Measurements from ENCODE around the gene AK5. TPM values are rescaled to one million over a fixed set of nuclear protein-coding genes. Genes with fewer than 3 reads are reported as not detected.
"Not testable (repeated sequence)": the region's sequence is repeated elsewhere in the genome, so short reads cannot be mapped to it uniquely, and the experiment has no call there.

The AK5 gene
- total RNA-seq, 2 donors from 2014 or later: 0.77 to 2.9 TPM

DNA sequence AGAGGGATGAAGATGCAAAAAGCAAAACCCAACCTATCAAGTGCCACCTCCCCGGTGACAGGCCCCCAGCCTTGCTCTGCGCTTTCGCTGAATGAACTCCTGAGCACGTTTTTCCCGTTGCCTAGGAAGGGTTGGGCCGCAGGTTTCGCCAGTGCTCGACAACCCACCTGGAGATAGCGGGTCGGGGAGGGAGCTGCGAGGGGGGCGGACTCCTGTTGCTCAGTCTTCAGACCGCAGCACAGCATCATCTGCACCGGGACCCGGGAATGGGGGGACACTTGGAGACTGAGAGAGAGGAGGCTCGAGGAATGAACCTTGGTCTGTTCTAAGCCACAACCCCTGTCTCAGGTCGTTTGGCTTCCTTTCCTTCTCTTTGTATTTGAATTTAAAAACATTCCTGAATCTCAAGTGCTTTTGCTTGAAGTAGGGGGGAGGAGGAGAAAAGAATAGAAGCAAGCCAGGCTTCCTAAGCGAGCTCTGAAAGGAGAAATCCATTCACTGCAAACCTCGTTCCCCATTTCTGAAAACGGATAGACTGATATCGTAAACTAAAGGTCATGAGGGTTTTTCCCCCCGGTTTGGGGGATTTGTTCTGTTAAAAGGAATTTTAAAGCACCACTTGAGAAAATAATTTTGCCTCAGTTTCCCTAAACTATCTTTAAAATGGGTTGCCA lies 1.2 kb downstream of the AK5 start:
- ATAC-seq (peak in 1 of 2 donors; percentile 15), DNase-seq (peak; percentile 18)
- intact Hi-C loops (cut with DNase I): no loop called here

DNA sequence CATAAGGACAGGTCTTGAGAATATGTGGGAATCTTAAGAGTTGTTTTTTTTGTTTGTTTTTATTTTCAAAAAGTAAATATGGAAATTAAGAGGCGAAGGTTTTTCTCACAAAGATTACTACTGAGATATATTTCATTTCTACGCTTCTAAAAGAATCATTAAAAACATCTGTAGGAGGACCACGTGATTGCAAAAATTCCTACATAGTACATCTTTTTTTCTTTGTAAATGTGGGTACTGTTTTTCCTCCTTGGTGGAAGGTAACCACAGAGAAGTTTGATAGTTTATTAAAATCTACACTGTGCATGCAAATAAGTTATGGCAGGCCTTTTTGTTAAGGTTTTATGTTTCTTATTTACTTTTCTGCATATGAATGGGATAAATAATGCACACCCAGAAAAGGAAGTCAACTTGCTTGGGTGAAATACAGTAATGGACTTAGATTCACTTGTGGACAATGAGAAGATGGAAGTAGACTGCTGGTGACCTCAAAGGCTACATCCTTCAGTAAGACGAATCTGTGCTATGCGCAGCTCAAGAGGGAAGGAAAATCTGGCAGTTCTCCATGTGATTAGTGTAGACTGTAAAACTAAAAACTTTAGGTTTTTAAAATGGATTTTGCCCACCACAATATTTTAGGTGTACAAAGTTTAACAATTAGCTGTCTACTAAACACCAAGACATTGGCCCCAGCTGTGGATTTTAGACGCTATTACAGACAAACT lies 2.0 kb downstream of the AK5 start:
- intact Hi-C loops (cut with DNase I): no loop called here
- ATAC-seq (no peak), DNase-seq (no peak)

DNA sequence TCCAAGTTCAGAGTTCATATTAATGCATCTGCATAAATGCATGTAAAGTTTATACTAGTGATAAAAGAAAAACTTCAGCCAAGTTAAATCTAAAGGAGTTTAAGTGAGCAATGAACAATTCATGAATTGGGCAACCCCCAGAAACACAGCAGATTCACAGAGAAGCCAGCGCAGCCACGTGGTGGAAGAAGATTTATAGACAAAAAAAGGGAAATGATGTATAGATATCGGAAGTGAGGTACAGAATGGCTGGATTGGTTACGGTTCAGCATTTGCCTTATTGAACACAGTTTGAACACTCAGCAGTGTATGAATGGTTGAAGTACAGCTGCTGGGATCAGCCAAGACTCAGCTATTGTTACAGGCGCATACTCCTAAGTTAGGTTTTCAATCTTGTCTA lies 5.7 kb downstream of the AK5 start:
- DNase-seq: no peak
- ATAC-seq: no peak
- intact Hi-C loops (cut with DNase I): no loop called here

DNA sequence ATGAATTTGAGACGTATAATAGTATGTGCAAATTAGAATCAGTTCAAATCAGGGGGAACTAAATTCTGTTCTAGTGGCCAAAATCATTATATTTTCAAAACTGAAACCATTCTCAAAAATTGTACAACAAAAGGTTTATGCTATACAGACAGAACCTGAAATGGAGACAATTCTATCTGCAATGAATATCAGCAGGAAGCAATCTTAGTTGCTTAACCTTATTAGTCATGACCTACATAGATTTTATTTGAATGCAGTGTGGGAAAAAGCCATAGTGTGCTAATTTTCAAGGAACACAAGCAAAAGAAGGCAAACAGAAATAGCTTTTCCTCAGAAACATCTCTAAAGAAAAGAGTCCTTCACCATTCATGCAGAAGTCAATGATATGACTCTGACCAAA lies 6.5 kb downstream of the AK5 start:
- intact Hi-C loops (cut with DNase I): no loop called here
- DNase-seq: no peak
- ATAC-seq: no peak

DNA sequence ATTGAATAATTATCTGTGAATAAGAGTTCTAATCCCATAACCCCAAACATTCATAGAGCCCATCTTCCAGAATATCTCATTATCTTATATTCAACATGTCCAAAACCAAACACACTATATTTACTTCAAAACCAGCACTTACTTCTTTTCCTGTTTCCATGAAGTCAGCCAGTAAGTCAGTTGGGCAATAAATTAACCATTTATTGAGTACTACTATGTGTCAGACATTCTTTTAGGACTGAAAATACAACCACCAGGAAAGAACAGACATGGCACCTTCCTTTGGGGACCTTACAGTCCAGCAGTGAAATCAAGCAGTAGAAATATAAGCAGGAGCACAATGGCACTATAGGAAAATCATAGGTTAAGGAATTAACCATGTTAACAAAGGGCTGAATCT lies 8.8 kb downstream of the AK5 start:
- intact Hi-C loops (cut with DNase I): no loop called here
- DNase-seq (no peak), ATAC-seq (no peak)

DNA sequence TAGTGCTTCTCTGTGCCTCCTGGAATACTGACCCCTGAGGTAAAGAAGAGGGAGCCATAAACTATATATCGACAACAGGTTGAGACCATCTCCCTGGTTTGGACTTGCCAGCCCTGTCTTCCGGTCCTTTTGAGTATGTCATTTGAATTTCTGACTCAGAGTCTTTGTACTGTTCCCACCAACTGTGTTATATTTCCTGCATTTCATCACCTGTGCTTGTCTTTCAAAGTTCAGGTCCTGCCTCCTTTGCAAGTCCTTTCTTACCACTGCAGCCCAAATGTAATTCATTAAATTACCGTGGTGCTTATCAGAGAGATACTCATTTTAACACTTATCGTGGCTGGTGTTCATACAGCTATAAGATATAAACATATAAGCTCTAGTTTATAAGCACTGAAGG lies 10.7 kb downstream of the AK5 start:
- intact Hi-C loops (cut with DNase I): no loop called here
- no peak for DNase-seq
- ATAC-seq: no peak

DNA sequence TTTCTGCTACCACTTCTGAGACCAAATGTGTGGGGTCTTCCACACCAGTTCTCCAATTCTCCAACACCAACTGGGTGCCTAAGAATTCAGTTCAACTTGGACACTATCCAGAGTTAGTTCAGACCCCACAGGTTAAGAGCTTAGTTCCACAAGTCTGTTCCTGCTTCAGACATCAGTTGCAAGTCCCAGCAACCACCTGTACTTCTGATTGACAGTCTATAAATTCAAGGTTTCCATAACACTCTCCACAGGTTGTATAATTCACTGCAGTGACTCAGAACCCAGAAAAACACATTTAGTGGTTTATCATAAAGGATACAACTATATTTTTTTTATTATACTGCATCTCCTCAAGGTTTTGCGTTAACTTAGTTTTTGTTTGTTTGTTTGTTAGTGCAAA lies 18.7 kb downstream of the AK5 start:
- DNase-seq (no peak), ATAC-seq (no peak)
- intact Hi-C loops (cut with DNase I): no loop called here

DNA sequence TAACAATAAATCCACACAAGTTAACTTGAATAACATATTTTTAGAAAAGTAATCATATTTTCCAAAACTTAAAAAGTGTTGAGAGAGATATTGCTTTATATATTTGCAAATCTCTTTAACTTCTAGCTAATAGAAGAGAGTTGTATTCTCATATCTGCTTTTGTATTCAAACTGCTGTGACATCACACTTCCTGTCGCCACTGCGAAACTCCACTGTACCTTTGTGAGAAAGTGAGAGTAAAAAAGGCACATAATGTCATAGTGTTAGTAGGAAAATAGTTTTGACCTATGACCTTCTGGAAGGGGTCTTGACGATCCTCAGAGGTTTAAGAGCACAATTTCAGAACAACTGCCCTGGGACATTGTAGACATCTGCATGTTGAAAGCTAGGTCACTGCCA lies 21.6 kb downstream of the AK5 start:
- ATAC-seq: no peak
- intact Hi-C loops (cut with DNase I): no loop called here
- DNase-seq: no peak

DNA sequence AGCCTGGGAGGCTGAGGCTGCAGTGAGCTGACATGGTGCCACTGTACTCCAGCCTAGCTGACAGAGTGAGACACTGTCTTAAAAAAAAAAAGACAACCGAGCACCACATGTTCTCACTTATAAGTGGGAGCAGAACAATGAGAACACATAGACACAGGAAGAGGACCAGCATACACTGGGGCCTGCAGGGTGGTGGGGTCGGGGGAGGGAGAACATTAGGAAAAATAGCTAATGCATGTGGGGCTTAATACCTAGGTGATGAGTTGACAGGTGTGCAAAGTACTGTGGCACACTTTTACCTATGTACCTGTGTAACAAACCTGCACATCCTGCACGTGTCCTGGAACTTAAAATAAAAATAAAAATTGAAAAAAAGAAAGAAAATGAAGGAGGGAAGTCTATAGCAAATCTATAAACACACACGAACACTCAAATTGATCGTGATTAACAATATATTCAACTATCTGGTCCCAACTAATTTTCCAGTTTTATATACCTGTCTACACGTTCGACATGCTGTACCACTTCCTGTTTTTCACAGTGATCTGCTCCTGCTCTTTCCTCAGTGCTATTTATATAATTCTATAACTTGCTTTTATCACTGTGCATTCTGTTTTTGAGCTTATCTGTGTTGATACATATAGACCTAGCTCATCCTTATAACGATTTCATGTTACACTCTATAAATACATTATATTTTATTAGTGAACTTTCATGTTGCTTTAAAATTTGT lies 27.2 kb downstream of the AK5 start:
- DNase-seq: no peak
- intact Hi-C loops (cut with DNase I): no loop called here
- no peak for ATAC-seq

DNA sequence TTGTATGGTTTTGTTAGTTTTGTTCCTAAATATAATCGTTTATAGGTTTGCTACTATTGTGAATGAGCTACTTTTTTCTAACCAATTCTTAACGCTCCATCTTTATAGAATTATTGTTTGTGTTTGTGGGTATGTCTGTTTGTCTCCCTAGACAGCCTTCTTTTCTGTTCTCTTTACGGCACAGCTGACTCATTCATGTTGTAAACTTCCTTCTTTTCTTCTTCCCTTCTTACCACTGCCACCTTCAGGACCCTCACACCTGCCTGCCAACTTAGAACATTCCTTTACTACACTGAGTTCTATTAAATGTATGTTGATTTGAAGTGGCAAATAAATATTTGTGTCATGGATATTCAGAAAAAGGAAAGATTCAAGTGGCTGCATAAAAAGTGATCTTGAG lies 29.1 kb downstream of the AK5 start:
- no peak for DNase-seq
- ATAC-seq: no peak

DNA sequence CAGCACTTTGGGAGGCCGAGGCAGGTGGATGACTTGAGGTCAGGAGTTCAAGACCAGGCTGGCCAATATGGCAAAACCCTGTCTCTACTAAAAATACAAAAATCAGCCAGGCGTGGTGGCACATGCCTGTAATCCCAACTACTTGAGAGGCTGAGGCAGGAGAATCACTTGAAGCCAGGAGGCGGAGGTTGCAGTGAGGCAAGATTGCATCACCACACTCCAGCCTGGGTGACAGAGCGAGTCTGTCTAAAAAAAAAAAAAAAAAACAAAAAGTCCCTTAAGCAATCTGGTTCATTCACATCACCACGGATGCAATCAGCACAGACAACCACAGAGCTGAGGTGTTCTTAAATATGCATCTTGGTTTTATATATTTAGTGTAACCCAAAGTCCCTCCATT lies 30.5 kb downstream of the AK5 start:
- intact Hi-C loops (cut with DNase I); ATAC-seq; DNase-seq: not testable (repeated sequence)

More for the DNA sequence above, 29.1 kb downstream of the AK5 start:
- intact Hi-C loops (cut with DNase I): no loop called here

DNA sequence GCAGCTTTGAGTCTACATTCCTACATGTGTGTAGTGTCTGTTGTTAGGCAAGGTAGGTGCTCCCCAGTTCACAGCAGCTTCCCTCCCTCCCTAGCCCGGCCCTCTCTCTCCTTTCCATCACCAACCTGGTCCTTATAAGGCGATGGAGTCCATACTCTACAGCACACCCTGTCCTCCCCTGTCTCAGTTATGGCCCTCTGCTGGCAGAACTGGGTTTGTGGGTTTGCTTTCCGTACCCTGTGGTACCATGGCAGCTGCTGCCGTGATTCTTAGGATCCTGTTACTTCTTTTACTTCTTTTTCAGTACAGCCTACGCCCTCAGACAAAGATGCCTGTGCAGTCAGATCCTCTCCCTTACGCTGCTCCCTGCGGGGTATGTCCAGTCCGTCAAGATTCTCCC lies 31.7 kb downstream of the AK5 start:
- DNase-seq (no peak), ATAC-seq (peak in 1 of 2 donors; percentile 33)
- intact Hi-C loops (cut with DNase I): no loop called here

DNA sequence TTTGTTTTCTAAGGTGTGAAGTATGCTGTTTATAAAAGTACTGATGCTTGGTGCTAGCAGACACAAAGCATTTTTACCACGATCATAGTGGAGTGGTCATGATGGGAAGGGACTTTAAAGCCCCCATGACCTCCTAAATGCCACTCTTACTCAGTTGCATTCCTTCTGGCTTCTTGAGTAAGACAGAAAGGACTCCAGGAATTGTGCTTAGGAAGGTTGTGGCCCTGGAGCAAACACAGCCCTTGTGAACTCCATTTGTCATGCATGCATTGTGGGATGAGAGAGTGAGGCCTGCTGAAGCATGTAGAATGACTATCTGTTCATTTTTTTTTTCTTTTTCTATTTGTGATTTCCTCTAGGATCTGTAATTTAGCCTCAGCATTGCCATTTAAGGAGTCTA lies 34.2 kb downstream of the AK5 start:
- intact Hi-C loops (cut with DNase I): no loop called here
- ATAC-seq: no peak
- no peak for DNase-seq

DNA sequence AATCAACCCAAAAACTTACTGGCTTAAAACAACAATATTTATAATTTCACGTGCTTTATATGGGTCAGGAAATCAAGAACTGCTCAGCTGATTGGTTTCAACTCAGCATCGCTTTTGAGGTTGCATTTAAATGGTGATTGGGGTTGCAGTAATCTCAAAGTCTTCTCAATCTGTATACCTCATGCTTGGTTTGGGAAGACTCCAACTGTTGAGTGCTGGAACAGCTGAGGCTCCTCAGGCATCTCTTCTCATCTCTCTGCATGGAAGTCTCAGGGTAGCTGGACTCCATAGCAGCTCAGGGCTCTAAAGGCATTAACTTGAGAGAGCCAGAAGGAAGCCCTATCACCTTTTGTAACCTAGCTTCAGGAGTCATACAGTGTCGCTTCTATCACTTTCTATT lies 35.1 kb downstream of the AK5 start:
- no peak for DNase-seq
- intact Hi-C loops (cut with DNase I): no loop called here
- no peak for ATAC-seq

DNA sequence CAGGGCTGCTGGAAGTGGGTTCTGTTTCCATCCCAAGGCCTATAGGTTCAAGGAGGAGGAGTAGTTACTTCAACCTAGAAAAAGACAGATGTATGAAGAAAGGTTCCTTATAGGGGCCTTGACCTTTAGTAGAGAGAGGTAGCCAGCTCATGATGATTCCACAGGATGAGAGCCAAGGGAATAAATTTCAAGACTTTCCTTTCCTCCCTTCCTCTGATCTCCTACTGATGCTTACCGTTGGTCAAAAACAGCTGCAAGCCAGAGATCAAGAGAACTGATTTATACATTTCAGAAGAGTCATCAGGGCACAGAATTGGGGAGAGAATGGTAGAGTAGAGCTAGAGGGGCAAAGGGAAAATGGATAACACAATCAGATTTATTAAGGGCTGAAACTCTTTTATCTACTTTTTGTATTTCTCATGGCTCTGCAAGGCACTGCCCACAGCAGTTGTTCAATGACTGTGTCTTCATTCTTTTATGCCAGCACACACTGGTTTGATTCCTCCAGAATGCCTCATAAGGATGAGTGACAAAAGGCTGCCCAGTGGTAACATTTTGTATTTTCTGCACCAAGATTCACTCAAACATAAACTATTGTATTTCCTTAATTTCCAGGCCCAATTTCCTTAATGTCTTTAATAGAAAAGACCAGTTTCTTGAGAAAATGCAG lies 37.4 kb downstream of the AK5 start:
- ATAC-seq (no peak), DNase-seq (no peak)
- intact Hi-C loops (cut with DNase I): no loop called here

DNA sequence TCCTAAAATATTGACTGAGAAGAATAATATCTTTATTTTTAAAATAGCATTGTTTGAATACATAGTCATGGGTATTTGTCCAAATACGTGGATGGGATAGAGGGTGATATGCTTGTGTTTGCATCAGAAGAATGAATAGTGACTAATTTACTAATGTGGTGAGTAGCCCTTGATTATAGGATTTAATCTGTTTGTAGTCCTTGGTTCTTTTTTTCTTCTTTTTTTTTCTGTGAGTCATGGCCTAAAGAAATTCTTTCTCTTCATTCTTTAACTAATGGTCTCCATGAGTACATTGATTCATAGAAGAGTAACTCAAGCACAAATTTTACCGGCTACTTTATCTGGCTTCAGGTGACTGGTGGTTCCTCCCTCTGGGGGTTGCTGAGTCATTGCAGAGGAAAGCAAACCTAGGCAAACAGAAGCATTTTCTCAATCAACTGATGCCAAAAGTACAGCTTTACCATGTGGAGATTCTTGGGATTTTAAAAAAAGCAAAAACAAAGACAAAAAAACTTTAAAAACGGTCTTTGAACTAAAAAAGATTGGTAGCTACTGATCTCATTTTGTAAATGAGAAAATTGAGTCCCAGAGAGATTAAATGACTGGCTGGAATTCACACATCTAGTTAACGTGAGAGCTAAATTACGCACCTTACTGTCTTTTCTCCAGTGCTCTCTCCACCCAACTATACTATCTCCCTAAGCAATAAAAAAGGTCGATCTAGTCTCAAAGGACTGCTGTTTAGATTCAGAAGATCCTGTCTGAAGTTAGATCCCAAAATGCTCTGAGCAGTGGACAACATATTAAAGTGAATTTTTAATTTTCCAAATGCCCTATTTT lies 40.5 kb downstream of the AK5 start:
- DNase-seq (no peak), ATAC-seq (peak in 1 of 2 donors; percentile 96)
- intact Hi-C loops (cut with DNase I): no loop called here

DNA sequence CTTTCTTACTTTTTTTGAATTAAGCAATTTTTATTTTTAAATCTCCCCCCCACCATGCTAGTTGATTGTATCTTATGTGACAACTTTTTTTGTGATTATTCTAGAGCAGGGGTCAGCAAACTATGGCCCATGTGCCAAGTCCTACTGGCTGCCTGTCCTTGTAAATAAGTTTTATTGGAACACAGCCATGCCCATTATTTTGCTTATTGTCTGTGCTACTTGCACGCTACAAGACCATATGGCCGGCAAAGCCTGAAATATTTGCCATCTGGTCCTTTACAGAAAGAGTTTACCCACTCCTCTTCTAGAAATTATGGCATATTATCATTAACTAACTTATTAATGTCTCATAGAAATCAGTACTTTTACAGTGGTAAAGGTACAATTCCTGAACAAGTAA lies 51.7 kb downstream of the AK5 start:
- intact Hi-C loops (cut with DNase I): no loop called here
- ATAC-seq: no peak
- no peak for DNase-seq

DNA sequence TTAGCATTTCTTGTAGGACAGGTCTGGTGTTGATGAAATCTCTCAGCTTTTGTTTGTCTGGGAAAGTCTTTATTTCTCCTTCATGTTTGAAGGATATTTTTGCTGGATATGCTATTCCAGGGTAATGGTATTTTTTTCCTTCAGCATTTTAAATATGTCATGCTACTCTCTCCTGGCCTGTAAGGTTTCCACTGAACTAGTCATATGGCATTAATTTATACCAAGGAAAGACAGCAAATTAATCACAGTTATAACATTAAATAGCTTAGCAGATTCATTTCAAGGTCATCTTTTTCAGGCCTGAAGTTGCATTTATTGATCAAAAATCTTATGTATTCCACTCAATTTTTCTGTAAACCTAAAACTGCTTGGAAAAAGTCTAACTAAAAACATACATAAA lies 54.9 kb downstream of the AK5 start:
- DNase-seq (no peak), ATAC-seq (no peak)
- intact Hi-C loops (cut with DNase I): no loop called here

DNA sequence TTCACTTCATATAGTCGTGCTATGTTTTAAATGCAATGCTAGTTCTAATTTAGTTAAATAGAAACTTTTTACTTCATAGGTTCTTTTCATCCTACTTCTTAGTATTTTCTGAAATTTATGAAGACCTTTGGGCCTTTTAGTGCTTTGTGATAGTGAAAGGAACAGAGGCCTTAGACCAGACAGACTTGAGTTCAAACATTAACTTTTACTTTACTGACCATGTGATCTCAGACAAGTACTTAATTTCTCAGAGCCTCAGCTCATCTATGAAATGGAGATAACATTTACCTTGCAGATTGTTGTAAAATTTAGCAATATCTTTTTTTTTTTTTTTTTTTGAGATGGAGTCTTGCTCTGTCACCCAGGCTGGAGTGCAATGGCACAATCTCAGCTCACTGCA lies 57.5 kb downstream of the AK5 start:
- ATAC-seq (no peak), DNase-seq (no peak)
- intact Hi-C loops (cut with DNase I): no loop called here
